DOHH2 (cell line): Measurements from ENCODE around the gene VAPA.

Experiments used
- CTCF ChIP-seq: fragments of 200-600 bp; sonication (generic); IDR thresholded peaks from one replicate; pipeline ENCODE4 v1.5.1; 2014; ENCODE audit warnings: antibody characterized with exemption, mild to moderate bottlenecking, low read depth, low read length; ENCODE audit not compliant: poor library complexity, severe bottlenecking
- EZH2phosphoT487 ChIP-seq: fragments of 200-600 bp; sonication (generic); IDR thresholded peaks from 2 replicates; pipeline ENCODE4 v1.6.1; 2017; ENCODE audit warnings: borderline replicate concordance, mild to moderate bottlenecking, antibody characterized with exemption, low read length, moderate library complexity, mixed read lengths

DNA sequence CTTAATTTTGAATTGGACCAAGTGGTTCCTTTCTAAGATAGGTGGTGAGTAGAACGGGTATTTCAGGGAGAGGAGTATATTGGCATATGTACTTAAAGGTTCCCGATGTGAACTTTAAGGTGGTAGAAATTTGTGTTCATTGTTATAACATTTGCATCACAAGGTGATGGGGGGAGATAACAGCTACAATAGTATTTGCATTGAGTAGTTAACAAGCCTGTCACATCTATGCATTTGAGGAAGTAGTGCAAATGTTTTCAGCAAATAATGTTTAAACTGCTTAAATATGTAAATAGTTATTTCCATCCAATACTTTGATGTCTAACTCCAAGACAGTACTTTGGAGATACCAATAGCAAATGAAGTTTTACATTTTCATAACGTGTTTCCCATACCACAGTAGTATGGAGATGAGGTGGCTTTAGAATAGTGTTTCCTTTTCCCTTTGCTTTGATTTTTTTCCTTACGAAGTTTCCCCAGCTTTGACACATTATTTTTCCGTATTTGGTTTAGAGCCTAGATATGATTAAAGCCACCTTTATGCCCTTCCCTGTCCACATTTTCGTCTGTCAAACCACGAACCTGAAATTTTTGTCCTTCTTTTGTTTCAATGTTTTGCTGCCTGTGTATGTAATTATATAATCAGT, 46.6 kb downstream of the VAPA start:
- no peak for TF ChIP-seq CTCF
- TF ChIP-seq EZH2phosphoT487, result no peak
